Ovary (tissue), 3 donors: ENCODE results near the gene TADA2B.

ENCODE experiments used
- EP300 ChIP-seq: sonication (generic); formaldehyde crosslinking; IDR thresholded peaks from one replicate; pipeline ENCODE4 v1.6.1; 2017; ENCODE audit warnings: antibody characterized with exemption
- TF ChIP-seq, protein P1 (sequence below), 3 donors: fragments of 450-650 bp in 2 of 3; fragments of 200-600 bp in 1 of 3; IDR thresholded peaks; one replicate each; pipeline versions ENCODE4 v1.5.1 to v1.8.0; 2016 to 2022; ENCODE audit warnings: antibody characterized with exemption in 3 of 3, mild to moderate bottlenecking in 1 of 3
- donor health status: DM: no; HTN: no; CAD: no.

GRCh38 chr4:7052923-7053715 is 9.9 kb downstream of the TADA2B start:
- no peak for TF ChIP-seq EP300
- TF ChIP-seq, protein P1, sequence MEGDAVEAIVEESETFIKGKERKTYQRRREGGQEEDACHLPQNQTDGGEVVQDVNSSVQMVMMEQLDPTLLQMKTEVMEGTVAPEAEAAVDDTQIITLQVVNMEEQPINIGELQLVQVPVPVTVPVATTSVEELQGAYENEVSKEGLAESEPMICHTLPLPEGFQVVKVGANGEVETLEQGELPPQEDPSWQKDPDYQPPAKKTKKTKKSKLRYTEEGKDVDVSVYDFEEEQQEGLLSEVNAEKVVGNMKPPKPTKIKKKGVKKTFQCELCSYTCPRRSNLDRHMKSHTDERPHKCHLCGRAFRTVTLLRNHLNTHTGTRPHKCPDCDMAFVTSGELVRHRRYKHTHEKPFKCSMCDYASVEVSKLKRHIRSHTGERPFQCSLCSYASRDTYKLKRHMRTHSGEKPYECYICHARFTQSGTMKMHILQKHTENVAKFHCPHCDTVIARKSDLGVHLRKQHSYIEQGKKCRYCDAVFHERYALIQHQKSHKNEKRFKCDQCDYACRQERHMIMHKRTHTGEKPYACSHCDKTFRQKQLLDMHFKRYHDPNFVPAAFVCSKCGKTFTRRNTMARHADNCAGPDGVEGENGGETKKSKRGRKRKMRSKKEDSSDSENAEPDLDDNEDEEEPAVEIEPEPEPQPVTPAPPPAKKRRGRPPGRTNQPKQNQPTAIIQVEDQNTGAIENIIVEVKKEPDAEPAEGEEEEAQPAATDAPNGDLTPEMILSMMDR (IDR thresholded peaks at IDR 0.05), result no peak
